MM.1S (cell line): ENCODE measurements around the gene CD79A.

Source experiments
- DNase-seq: peaks from one replicate; pipeline ENCODE4 v3.0.0-alpha.2; 2015
- H2AFZ ChIP-seq: fragments of 300-600 bp; sonication (generic); 2 replicates; pipeline ENCODE4 v1.6.0; 2016; ENCODE audit warnings: antibody characterized with exemption, low read length
- H3F3A ChIP-seq: fragments of 300-600 bp; sonication (generic); 2 replicates; pipeline ENCODE4 v1.6.1; 2016; ENCODE audit warnings: mild to moderate bottlenecking, antibody characterized with exemption, low read length, moderate library complexity, mixed read lengths; ENCODE audit not compliant: insufficient read depth
- H3K27ac ChIP-seq: fragments of 300-600 bp; sonication (generic); 2 replicates; pipeline ENCODE4 v1.5.1; 2016; ENCODE audit warnings: mild to moderate bottlenecking, low read length
- H3K27me3 ChIP-seq: fragments of 300-600 bp; sonication (generic); replicated peaks from 2 replicates; pipeline ENCODE4 v1.6.0; 2016; ENCODE audit warnings: low read length; ENCODE audit not compliant: insufficient read depth
- H3K36me3 ChIP-seq: fragments of 300-600 bp; sonication (generic); replicated peaks from 2 replicates; pipeline ENCODE4 v1.6.1; 2016; ENCODE audit warnings: mild to moderate bottlenecking, low read length, mixed read lengths; ENCODE audit not compliant: insufficient read depth
- H3K4me1 ChIP-seq: fragments of 300-600 bp; sonication (generic); 2 replicates; pipeline ENCODE4 v1.6.1; 2016; ENCODE audit warnings: low read length, mixed read lengths
- H3K4me2 ChIP-seq: fragments of 300-600 bp; sonication (generic); 2 replicates; pipeline ENCODE4 v1.6.0; 2016; ENCODE audit warnings: low read depth, low read length
- H3K4me3 ChIP-seq: fragments of 300-600 bp; sonication (generic); 2 replicates; pipeline ENCODE4 v1.5.1; 2016; ENCODE audit warnings: low read length, mixed read lengths
- H3K79me2 ChIP-seq: fragments of 300-600 bp; sonication (generic); 2 replicates; pipeline ENCODE4 v1.6.1; 2016; ENCODE audit warnings: mixed run types, low read length, mixed read lengths
- H3K9ac ChIP-seq: fragments of 300-600 bp; sonication (generic); 2 replicates; pipeline ENCODE4 v1.6.1; 2016; ENCODE audit warnings: low read length, mixed read lengths
- H3K9me2 ChIP-seq: fragments of 300-600 bp; sonication (generic); replicated peaks from 2 replicates; pipeline ENCODE4 v1.6.1; 2016; ENCODE audit warnings: mild to moderate bottlenecking, low read length, mixed read lengths; ENCODE audit not compliant: insufficient read depth
- H3K9me3 ChIP-seq: fragments of 300-600 bp; sonication (generic); replicated peaks from 2 replicates; pipeline ENCODE4 v1.6.1; 2016; ENCODE audit warnings: mild to moderate bottlenecking, low read length, mixed read lengths; ENCODE audit not compliant: insufficient read depth
- H4K20me1 ChIP-seq: fragments of 300-600 bp; sonication (generic); 2 replicates; pipeline ENCODE4 v1.6.1; 2016; ENCODE audit warnings: mild to moderate bottlenecking, low read length, moderate library complexity, mixed read lengths; ENCODE audit not compliant: insufficient read depth
- EZH2 ChIP-seq: fragments of 300-600 bp; sonication (generic); optimal IDR thresholded peaks from 2 replicates; pipeline ENCODE3; 2017; ENCODE audit warnings: low read depth, mild to moderate bottlenecking, antibody characterized with exemption, low read length, mixed read lengths
- EZH2phosphoT487 ChIP-seq: fragments of 300-600 bp; sonication (generic); IDR thresholded peaks from 2 replicates; pipeline ENCODE4 v1.6.1; 2018; ENCODE audit warnings: antibody characterized with exemption, low read length
- TF ChIP-seq, protein P1 (sequence below): fragments of 300-600 bp; sonication (generic); IDR thresholded peaks from 2 replicates; pipeline ENCODE4 v1.5.1; 2016; ENCODE audit warnings: antibody characterized with exemption, low read length, mixed read lengths

The CD79A gene

DNA sequence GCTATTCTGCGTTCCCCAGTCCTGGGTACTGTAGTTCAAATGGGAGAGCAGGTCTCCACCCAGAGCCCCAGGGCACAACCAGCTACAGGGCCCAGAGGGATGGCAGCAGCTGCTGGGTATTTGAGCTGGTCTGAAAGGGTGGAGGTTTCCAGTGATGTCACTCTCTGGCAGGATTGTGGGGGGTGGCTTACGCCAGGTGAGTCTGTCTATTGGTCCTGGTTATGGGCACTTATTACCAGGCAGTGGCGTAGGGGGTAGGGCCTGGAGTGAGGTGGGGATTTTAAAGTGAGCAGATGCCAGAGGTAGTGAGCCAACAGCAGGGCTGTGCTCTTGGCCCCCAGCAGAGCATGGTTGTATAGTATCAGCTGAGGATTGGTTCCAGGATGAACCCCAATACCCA is 10.8 kb upstream of the CD79A start:
- no peak for DNase-seq
- Histone ChIP-seq H3K79me2 (peaks cover 83% of the 10 kb centered on the region), H3K9ac (no peak overlapping the region), H3K36me3 (peaks cover 21% of the 10 kb centered on the region), H3K27me3 (no peaks in the 10 kb centered on the region), H3K4me2 (no peak overlapping the region; the same call in 1 of the 2 replicates), H3K4me3 (no peak overlapping the region), H3F3A (peaks cover 75% of the 10 kb centered on the region), H2AFZ (no peak overlapping the region), H3K9me2 (no peaks in the 10 kb centered on the region), H3K4me1 (peaks cover 86% of the 10 kb centered on the region), H3K9me3 (no peaks in the 10 kb centered on the region), H4K20me1 (peaks cover 43% of the 10 kb centered on the region), H3K27ac (no peak overlapping the region; the same call in 1 of the 2 replicates)
- no peak for TF ChIP-seq EZH2phosphoT487

DNA sequence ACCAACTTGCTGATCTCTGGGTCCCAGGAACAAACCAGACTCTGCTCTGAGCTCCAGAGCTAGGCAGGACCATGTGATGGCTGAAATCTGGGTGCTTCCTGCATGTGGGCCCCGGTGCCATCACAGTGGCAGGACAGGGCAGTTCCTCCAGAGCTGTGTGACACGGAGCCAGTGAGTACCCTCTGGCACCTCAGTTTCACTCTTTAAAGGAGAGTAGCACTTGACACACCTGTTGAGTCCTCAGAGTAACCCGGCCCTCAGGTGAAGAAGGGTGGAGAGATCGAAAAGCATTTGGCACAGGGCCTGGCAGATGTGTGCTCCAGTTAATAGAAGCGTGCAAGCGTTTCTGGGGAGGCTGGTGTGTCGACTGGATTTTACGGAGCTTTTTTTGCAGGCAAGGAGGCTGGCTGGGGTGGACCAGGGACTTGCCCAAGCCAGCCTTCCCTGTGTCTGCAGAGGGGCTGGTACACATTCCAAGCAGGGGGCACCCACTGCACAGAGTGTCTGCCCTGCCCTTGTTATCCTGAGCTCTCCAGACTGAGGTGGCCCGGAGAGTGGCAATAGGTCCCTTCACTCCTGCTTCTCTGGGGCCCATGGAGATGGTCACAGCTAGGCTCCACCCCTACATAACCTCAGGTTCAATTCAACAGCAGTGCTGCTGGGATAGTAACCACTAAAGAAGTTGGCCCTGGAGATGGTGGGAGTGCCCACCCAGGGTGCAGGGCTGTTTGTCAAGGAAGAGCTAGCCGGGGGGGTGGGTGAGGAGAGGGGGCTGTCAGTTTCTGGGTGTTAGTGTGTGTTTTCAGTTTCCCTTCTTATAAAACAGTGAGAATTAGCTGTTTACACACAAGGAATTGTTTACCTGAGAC is 8.7 kb upstream of the CD79A start:
- H3K4me2 ChIP-seq, result peak overlapping the region; percentile 32; the same call in 1 of the 2 replicates
- H3K36me3 ChIP-seq, result peaks cover 17% of the 10 kb centered on the region

DNA sequence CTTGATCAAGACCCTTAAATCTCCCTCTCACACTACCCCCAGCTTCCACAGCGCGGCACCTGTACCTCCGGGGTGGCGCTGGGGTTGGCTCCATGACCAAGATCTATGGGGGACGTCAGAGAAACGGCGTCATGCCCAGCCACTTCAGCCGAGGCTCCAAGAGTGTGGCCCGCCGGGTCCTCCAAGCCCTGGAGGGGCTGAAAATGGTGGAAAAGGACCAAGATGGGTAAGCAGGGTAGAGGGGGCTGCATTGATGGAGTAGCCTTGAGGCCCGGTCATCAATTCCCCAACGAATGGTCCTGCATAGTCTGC is 8.1 kb upstream of the CD79A start:
- H3K79me2 ChIP-seq, result peaks cover 56% of the 10 kb centered on the region
- H3K9me2 ChIP-seq, result no peaks in the 10 kb centered on the region
- peaks cover 85% of the 10 kb centered on the region for H3F3A ChIP-seq
- H4K20me1 ChIP-seq, result peaks cover 33% of the 10 kb centered on the region; the same call in 1 of the 2 replicates
- H3K27ac ChIP-seq, result peak overlapping the region; percentile 80; the same call in 1 of the 2 replicates
- DNase-seq, result no peak
- TF ChIP-seq EZH2 (no peak), EZH2phosphoT487 (no peak)
- TF ChIP-seq, protein P1, sequence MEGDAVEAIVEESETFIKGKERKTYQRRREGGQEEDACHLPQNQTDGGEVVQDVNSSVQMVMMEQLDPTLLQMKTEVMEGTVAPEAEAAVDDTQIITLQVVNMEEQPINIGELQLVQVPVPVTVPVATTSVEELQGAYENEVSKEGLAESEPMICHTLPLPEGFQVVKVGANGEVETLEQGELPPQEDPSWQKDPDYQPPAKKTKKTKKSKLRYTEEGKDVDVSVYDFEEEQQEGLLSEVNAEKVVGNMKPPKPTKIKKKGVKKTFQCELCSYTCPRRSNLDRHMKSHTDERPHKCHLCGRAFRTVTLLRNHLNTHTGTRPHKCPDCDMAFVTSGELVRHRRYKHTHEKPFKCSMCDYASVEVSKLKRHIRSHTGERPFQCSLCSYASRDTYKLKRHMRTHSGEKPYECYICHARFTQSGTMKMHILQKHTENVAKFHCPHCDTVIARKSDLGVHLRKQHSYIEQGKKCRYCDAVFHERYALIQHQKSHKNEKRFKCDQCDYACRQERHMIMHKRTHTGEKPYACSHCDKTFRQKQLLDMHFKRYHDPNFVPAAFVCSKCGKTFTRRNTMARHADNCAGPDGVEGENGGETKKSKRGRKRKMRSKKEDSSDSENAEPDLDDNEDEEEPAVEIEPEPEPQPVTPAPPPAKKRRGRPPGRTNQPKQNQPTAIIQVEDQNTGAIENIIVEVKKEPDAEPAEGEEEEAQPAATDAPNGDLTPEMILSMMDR, result no peak
- H3K4me2 ChIP-seq, result peak overlapping the region; percentile 21; the same call in 1 of the 2 replicates
- H3K9ac ChIP-seq, result no peak overlapping the region
- no peaks in the 10 kb centered on the region for H3K9me3 ChIP-seq
- no peak overlapping the region for H2AFZ ChIP-seq
- peaks cover 74% of the 10 kb centered on the region for H3K4me1 ChIP-seq
- no peaks in the 10 kb centered on the region for H3K27me3 ChIP-seq
- peaks cover 14% of the 10 kb centered on the region for H3K36me3 ChIP-seq
- H3K4me3 ChIP-seq, result no peak overlapping the region

More for the DNA sequence above, 8.7 kb upstream of the CD79A start:
- DNase-seq, result peak; percentile 63
- peaks cover 62% of the 10 kb centered on the region for H3K79me2 ChIP-seq
- H3K9ac ChIP-seq, result peak overlapping the region; percentile 8; the same call in 1 of the 2 replicates
- no peaks in the 10 kb centered on the region for H3K9me2 ChIP-seq
- H3K9me3 ChIP-seq, result no peaks in the 10 kb centered on the region
- H3K27ac ChIP-seq, result peak overlapping the region; percentile 80; the same call in 1 of the 2 replicates
- H2AFZ ChIP-seq, result no peak overlapping the region
- H3K27me3 ChIP-seq, result no peaks in the 10 kb centered on the region
- peaks cover 34% of the 10 kb centered on the region; the same call in 1 of the 2 replicates for H4K20me1 ChIP-seq
- H3K4me3 ChIP-seq, result no peak overlapping the region; the same call in 1 of the 2 replicates
- peaks cover 88% of the 10 kb centered on the region for H3F3A ChIP-seq
- TF ChIP-seq EZH2, result no peak
- TF ChIP-seq EZH2phosphoT487, result no peak
- TF ChIP-seq, protein P1, result no peak
- H3K4me1 ChIP-seq, result peaks cover 78% of the 10 kb centered on the region
